PC-9 (cell line): Measurements from ENCODE around the gene DIDO1. TPM values are rescaled to one million over a fixed set of nuclear protein-coding genes. Genes with fewer than 3 reads are reported as not detected.

Experiments used
- BruUV-seq: library from RNA; stranded (reverse); fragments of 400-500 nt; replicated peaks from 2 replicates; lab custom pipeline; 2021; lab: Mats Ljungman, UMichigan
- CTCF ChIA-PET: fragments of 300-600 bp; sonication (Branson Sonifier 250); formaldehyde crosslinking; loops from one replicate; lab custom pipeline; 2022; ENCODE audit warnings: antibody characterized with exemption; lab: Charles Lee
- POLR2A ChIA-PET: fragments of 300-600 bp; sonication (Branson Sonifier 250); formaldehyde crosslinking; loops from one replicate; lab custom pipeline; 2022; ENCODE audit warnings: antibody characterized with exemption; ENCODE audit not compliant: unreplicated experiment; lab: Charles Lee
- DNase-seq, 2 experiments: peaks; one replicate each; pipeline versions ENCODE4 v3.0.0 to v3.0.0-alpha.2; 2015 to 2022; ENCODE audit warnings: mixed read lengths in 1 of 2
- H2AFZ ChIP-seq: fragments of 200-600 bp; sonication (generic); 2 replicates; pipeline ENCODE4 v1.8.1; 2017; ENCODE audit warnings: antibody characterized with exemption
- H3F3A ChIP-seq: fragments of 200-600 bp; sonication (generic); 2 replicates; pipeline ENCODE4 v1.8.1; 2017; ENCODE audit warnings: antibody characterized with exemption, mild to moderate bottlenecking, low read depth; ENCODE audit not compliant: insufficient read depth
- H3K27ac ChIP-seq: fragments of 200-600 bp; sonication (generic); 2 replicates; pipeline ENCODE4 v1.6.1; 2016; ENCODE audit warnings: mixed run types
- H3K27me3 ChIP-seq: fragments of 200-600 bp; sonication (generic); 2 replicates; pipeline ENCODE4 v1.6.1; 2016; ENCODE audit warnings: low read depth, mixed run types; ENCODE audit not compliant: insufficient read depth
- H3K36me3 ChIP-seq: fragments of 200-600 bp; sonication (generic); 2 replicates; pipeline ENCODE4 v1.6.1; 2016; ENCODE audit warnings: low read depth, mixed run types
- H3K4me1 ChIP-seq: fragments of 200-600 bp; sonication (generic); replicated peaks from 2 replicates; pipeline ENCODE4 v1.6.1; 2016; ENCODE audit warnings: mixed run types; ENCODE audit not compliant: insufficient read depth
- H3K4me2 ChIP-seq: fragments of 200-600 bp; sonication (generic); 2 replicates; pipeline ENCODE4 v1.6.1; 2017; ENCODE audit warnings: mixed run types
- H3K4me3 ChIP-seq: fragments of 200-600 bp; sonication (generic); 2 replicates; pipeline ENCODE4 v1.6.1; 2016; ENCODE audit warnings: mixed run types
- H3K79me2 ChIP-seq: fragments of 200-600 bp; sonication (generic); 2 replicates; pipeline ENCODE4 v1.6.1; 2017; ENCODE audit warnings: low read depth, mixed run types
- H3K9me2 ChIP-seq: fragments of 200-600 bp; sonication (generic); 2 replicates; pipeline ENCODE4 v1.8.1; 2017; ENCODE audit warnings: mild to moderate bottlenecking; ENCODE audit not compliant: insufficient read depth
- H3K9me3 ChIP-seq: fragments of 200-600 bp; sonication (generic); 2 replicates; pipeline ENCODE4 v1.8.1; 2016; ENCODE audit warnings: low read depth; ENCODE audit not compliant: insufficient read depth
- H4K20me1 ChIP-seq: fragments of 200-600 bp; sonication (generic); 2 replicates; pipeline ENCODE4 v1.8.1; 2017; ENCODE audit not compliant: insufficient read depth
- CTCF ChIP-seq: fragments of 200-600 bp; sonication (generic); conservative IDR thresholded peaks from 2 replicates; pipeline ENCODE4 v1.6.1; 2017; ENCODE audit warnings: mixed run types, antibody characterized with exemption, mild to moderate bottlenecking, moderate library complexity
- EZH2 ChIP-seq: fragments of 200-600 bp; sonication (generic); IDR thresholded peaks from 2 replicates; pipeline ENCODE4 v1.8.0; 2017; ENCODE audit warnings: antibody characterized with exemption, low read depth
- intact Hi-C: fragments of 100-400 bp; cut with micrococcal nuclease; formaldehyde crosslinking; loops from one replicate; pipeline ENCODE4 v1.10.0; 2022; ENCODE audit not compliant: unreplicated experiment
- total RNA-seq: library from RNA; stranded (reverse); gene quantifications from 2 replicates; pipeline ENCODE4 v1.2.3, GENCODE V29; 2021

DIDO1 gene
- total RNA-seq, 1 experiment from 2014 or later: 61.4 TPM

DNA sequence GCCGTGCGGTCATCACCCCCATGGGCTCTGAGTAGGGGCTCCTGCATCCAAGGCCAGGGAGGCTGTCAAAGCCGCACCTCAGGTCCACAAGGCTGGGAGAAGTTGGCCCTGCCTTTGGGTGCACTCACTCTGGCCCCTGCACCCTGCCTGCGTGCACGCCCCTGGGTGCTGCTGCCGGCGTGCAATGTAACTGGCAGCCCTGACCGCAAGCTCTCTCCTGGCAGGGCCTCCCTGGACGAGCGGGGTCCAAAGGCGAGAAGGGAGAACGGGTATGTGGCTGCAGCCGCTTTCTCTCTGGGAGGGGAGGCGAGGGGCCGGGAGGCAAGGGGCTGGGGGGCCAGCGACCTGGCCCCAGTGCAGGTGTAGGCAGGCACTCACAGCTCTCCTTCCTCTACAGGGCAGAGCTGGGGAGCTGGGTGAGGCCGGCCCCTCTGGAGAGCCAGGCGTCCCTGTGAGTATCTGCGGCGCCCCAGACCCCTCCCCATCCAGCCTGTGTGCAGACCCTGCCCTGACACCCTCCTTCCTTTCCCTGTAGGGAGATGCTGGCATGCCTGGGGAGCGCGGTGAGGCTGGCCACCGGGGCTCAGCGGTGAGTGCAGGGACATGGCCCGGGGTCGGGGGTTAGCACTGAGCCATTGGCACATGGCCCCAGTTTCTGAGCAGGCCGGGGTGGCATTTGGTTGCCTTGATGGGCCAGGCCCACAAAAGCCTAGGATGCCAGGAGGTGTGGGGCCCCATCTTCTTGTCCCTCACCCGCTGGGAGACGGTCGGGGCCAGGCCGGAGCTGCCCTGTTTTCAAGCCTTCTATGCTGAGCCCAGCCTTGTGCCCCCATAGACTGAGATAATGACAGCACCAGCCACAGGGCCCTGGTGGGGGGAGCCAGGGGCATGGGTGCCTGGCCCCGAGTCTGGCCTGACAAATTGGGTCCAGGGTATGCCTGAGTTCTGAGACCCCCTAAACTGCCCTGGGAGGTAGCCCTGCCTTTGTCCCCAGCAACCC lies 96.8 kb downstream of the DIDO1 start:
- H3K79me2 ChIP-seq: no peaks in the 10 kb centered on the region
- ChIA-PET POLR2A (no interaction called here), CTCF (no interaction called here)
- H2AFZ ChIP-seq: no peak overlapping the region
- no peak overlapping the region for H3K4me3 ChIP-seq
- BruUV-seq: no TSS peak
- peaks cover 36% of the 10 kb centered on the region for H3K4me1 ChIP-seq
- H3K27me3 ChIP-seq: no peaks in the 10 kb centered on the region
- H3K9me2 ChIP-seq: no peaks in the 10 kb centered on the region
- peaks cover 19% of the 10 kb centered on the region; the same call in 1 of the 2 replicates for H3F3A ChIP-seq
- H3K4me2 ChIP-seq: no peak overlapping the region
- H3K9me3 ChIP-seq: no peaks in the 10 kb centered on the region
- no peak for DNase-seq
- TF ChIP-seq CTCF: no peak
- no peak for TF ChIP-seq EZH2
- H4K20me1 ChIP-seq: no peaks in the 10 kb centered on the region
- intact Hi-C loops: no loop called here
- H3K27ac ChIP-seq: no peak overlapping the region
- no peaks in the 10 kb centered on the region for H3K36me3 ChIP-seq

DNA sequence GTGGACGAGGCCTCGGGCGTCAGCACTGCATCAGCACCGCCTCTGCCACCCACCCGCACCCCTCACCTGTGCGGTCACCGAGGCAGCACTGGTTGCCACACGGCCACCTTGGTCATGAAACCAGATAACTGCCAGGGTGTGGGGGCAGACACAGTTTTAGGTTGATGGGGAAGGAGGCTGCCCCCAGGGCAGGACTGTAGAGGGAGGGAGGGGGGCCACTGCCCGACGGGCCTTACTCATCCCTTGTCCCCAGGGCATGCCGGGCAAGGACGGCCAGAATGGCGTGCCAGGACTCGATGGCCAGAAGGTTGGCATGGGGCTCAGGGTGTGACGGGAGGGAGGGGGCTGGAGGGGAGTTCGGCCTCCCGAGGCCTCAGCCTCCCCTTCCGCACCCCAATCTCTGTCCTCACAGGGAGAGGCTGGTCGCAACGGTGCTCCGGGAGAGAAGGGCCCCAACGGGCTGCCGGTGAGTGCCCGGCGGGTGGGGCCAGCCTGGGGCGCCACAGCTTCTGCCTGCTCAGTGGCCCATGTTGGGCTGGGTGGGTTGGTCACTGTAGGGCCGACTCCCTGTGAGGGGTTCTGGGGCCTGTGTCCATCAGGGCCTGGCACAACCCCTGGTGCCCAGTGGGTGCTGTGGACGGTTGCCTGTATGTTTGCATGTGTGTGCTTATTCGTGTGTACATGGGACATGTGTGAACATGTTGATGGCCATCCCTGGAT lies 97.6 kb downstream of the DIDO1 start:
- Histone ChIP-seq H4K20me1 (no peaks in the 10 kb centered on the region), H3K79me2 (no peaks in the 10 kb centered on the region), H3K9me2 (no peaks in the 10 kb centered on the region), H3K4me3 (no peak overlapping the region), H3K27me3 (no peaks in the 10 kb centered on the region), H2AFZ (no peak overlapping the region), H3F3A (peaks cover 19% of the 10 kb centered on the region; the same call in 1 of the 2 replicates), H3K9me3 (no peaks in the 10 kb centered on the region), H3K36me3 (no peaks in the 10 kb centered on the region), H3K4me1 (peaks cover 33% of the 10 kb centered on the region), H3K27ac (no peak overlapping the region), H3K4me2 (no peak overlapping the region)
- intact Hi-C loops: no loop called here
- ChIA-PET CTCF (no interaction called here), POLR2A (no interaction called here)
- BruUV-seq: no TSS peak
- TF ChIP-seq CTCF: no peak
- TF ChIP-seq EZH2: no peak
- peak in 1 of 2 experiments; percentile 26 for DNase-seq

DNA sequence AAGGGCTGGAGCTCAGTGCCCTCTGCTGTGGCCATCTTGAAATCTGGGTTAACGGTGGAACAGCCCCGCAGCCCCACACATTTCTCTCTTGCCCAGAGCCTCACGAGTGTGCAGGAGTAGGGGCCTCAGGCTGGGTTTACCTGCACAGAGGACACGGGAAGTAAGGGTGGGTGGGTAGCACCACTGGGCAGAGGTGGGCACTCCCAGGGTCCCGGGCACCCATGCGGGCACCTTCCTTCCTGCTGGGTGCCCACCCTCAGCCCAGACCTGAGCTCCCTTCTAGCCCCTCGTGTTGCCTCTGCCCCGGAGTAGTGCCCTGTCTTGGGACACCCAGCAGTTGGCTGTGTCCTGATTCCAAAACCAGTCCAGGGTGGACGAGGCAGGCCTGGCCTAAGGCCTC lies 98.3 kb downstream of the DIDO1 start:
- CTCF ChIA-PET: no interaction called here
- no peak overlapping the region for H3K4me3 ChIP-seq
- H2AFZ ChIP-seq: no peak overlapping the region

More for the DNA sequence above, 98.3 kb downstream of the DIDO1 start:
- Histone ChIP-seq H3K36me3 (no peaks in the 10 kb centered on the region), H3K79me2 (no peaks in the 10 kb centered on the region), H3K4me2 (no peak overlapping the region), H3F3A (peaks cover 21% of the 10 kb centered on the region; the same call in 1 of the 2 replicates), H3K9me3 (no peaks in the 10 kb centered on the region), H3K4me1 (peaks cover 31% of the 10 kb centered on the region), H3K9me2 (no peaks in the 10 kb centered on the region), H3K27ac (no peak overlapping the region), H4K20me1 (no peaks in the 10 kb centered on the region), H3K27me3 (no peaks in the 10 kb centered on the region)
- TF ChIP-seq CTCF (no peak), EZH2 (no peak)
- intact Hi-C loops: no loop called here
- BruUV-seq: no TSS peak
- POLR2A ChIA-PET: no interaction called here
- DNase-seq: no peak
